Neutrophil (primary cell): ENCODE results near the gene AOPEP.

Experiments used
- H3K27ac ChIP-seq: fragments of 200-600 bp; sonication (generic); 2 replicates; pipeline ENCODE4 v1.5.1; 2016; ENCODE audit warnings: mild to moderate bottlenecking, moderate library complexity
- H3K27me3 ChIP-seq: fragments of 200-600 bp; sonication (generic); 2 replicates; pipeline ENCODE4 v1.6.0; 2016; ENCODE audit warnings: mild to moderate bottlenecking
- H3K36me3 ChIP-seq: fragments of 200-600 bp; sonication (generic); 2 replicates; pipeline ENCODE4 v1.5.1; 2017
- H3K4me1 ChIP-seq, 2 experiments: fragments of 200-600 bp in 1 of 2; sonication (generic) in 1 of 2; 1 replicate in 1 of 2; 2 replicates in 1 of 2; pipeline versions ENCODE4 v1.5.1 to v1.6.1; 2013 to 2016; ENCODE audit warnings: low read depth in 1 of 2, low read length in 1 of 2, mild to moderate bottlenecking in 1 of 2, moderate library complexity in 1 of 2; ENCODE audit not compliant: control insufficient read depth in 1 of 2, insufficient read depth in 1 of 2
- H3K4me3 ChIP-seq, 2 experiments: fragments of 200-600 bp in 1 of 2; sonication (generic) in 1 of 2; 1 replicate in 1 of 2; 2 replicates in 1 of 2; pipeline ENCODE4 v1.5.1; 2013 to 2016; ENCODE audit warnings: low read depth in 1 of 2, low read length in 1 of 2, mild to moderate bottlenecking in 1 of 2, moderate library complexity in 1 of 2
- H3K9me3 ChIP-seq: fragments of 200-600 bp; sonication (generic); 2 replicates; pipeline ENCODE4 v1.5.1; 2016
- TF ChIP-seq, protein P1 (sequence below): fragments of 200-600 bp; sonication (generic); IDR thresholded peaks from 2 replicates; pipeline ENCODE4 v1.5.1; 2016; ENCODE audit warnings: antibody characterized with exemption

Gene AOPEP

DNA sequence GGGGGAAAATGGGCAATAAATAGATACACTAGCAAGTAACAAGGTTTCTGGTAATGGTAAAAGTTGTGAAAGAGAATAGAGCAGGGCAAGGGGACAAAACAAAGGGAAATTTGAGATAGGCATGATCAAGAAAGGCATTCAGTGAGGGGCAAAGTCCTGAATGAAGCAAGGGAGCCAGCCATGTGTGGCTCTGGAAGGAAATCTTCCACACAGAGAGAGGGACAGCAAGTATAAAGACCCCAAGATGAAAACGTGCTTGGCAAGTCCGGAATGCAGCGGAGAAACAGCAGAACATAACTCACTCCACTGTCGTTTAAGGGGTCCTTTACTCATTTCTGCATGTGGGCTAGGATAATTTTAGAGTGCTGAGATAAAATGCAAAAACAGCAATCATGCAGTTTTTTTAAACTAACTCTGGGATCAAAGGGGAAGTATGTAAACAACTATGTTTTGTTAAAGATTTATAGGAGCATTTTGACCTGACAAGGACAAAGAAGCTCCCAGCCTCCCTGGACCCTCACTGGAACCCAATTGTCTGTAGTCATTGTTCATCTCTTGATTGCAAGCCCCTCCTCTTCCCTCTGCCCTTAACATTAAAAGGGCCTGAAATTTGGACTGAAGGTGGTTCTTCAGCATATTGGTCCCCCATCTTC lies 22.9 kb upstream of the AOPEP start:
- Histone ChIP-seq H3K4me1 (no peaks in the 10 kb centered on the region), H3K27me3 (peaks cover 19% of the 10 kb centered on the region), H3K9me3 (no peaks in the 10 kb centered on the region), H3K36me3 (no peaks in the 10 kb centered on the region), H3K27ac (no peak overlapping the region), H3K4me3 (no peak overlapping the region)
- TF ChIP-seq, protein P1, sequence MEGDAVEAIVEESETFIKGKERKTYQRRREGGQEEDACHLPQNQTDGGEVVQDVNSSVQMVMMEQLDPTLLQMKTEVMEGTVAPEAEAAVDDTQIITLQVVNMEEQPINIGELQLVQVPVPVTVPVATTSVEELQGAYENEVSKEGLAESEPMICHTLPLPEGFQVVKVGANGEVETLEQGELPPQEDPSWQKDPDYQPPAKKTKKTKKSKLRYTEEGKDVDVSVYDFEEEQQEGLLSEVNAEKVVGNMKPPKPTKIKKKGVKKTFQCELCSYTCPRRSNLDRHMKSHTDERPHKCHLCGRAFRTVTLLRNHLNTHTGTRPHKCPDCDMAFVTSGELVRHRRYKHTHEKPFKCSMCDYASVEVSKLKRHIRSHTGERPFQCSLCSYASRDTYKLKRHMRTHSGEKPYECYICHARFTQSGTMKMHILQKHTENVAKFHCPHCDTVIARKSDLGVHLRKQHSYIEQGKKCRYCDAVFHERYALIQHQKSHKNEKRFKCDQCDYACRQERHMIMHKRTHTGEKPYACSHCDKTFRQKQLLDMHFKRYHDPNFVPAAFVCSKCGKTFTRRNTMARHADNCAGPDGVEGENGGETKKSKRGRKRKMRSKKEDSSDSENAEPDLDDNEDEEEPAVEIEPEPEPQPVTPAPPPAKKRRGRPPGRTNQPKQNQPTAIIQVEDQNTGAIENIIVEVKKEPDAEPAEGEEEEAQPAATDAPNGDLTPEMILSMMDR: no peak

DNA sequence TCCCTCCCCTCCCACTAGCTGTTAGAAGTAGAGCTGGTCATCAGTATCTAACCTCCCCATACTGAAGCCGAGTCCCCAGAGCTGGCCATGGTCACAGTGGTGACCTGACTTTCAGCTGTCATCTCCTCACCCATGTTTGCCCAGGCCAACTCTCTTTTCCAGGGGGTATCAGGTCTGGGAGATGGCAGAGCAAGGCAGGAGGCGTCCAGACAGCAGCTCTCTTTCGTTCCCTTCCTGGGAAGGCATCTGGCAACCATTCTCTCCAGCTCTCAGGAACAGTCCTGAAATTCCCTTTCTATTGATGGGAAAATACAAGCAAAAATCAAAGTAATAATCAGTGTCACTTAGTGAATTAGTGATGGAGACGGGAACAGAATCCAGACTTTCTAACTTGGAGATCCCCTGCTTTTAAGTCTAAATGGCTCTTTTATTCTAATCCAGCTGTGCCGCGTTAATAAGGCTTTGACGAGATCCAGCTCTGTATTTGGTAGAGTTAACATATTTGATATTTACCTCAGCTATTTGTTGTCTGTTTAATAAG lies 21.3 kb upstream of the AOPEP start:
- H3K27ac ChIP-seq: no peak overlapping the region
- H3K27me3 ChIP-seq: peaks cover 19% of the 10 kb centered on the region
- no peaks in the 10 kb centered on the region for H3K9me3 ChIP-seq
- no peak overlapping the region for H3K4me3 ChIP-seq
- no peaks in the 10 kb centered on the region for H3K36me3 ChIP-seq
- H3K4me1 ChIP-seq: no peaks in the 10 kb centered on the region
- TF ChIP-seq, protein P1: no peak

DNA sequence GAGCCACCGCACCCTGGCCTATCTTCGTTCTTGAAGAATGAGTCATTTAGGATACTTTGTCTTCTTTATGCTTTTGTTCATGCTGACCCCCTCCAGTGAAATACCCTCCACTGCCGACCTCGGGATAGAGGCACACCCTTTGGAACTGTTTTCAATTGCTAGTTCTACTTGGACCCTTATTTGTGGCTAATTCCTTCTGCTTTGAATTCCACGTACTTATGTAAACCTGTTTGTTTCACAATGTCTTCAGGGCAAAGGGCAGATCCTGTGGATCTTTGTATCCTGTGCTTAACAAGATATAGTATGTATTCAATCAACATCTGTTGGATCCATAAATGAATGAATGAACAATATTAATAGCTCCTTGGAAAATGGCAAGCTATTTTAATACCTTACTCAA lies 19.6 kb upstream of the AOPEP start:
- H3K36me3 ChIP-seq: no peaks in the 10 kb centered on the region
- H3K27me3 ChIP-seq: peaks cover 19% of the 10 kb centered on the region
- no peak overlapping the region for H3K4me3 ChIP-seq
- TF ChIP-seq, protein P1: no peak
- H3K4me1 ChIP-seq: no peaks in the 10 kb centered on the region
- no peaks in the 10 kb centered on the region for H3K9me3 ChIP-seq
- H3K27ac ChIP-seq: no peak overlapping the region

DNA sequence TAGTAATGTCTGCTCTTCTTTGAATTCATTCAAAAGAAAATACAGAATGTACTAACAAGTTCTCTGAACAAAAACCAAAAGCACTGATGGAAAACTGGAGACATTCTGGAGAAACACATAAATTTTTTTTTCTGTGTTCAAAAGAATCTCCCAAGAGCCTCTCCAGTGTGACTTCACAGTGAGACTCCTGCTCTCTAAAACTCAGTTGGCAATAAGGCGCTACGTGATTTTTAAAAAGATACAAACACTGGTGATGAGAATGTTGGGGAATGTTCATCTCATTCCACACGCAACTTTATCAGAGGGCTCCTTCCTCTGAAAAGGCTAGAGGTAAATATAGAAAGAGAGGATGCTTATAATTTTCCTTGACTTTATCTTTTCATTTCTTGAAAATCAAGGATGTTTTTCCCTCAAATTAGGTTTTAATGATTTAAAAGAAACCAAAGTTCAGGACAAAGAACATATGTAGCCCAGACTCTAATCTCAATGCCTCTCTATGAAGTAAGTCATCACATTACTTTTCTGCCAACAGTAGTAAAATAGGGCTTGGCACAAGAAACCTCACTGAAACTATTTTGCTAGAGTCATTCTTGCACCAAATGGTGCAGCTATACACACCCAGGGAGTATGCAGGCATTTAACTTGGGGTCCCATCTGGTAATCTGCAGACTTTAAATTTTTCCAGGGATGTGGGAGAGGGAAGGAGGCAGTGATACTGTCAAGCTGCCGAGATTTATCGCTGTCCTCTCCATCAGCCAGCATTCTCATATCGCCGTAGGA lies 12.9 kb upstream of the AOPEP start:
- TF ChIP-seq, protein P1: no peak
- H3K9me3 ChIP-seq: no peaks in the 10 kb centered on the region
- H3K36me3 ChIP-seq: no peaks in the 10 kb centered on the region
- no peak overlapping the region for H3K27ac ChIP-seq
- no peak overlapping the region for H3K4me3 ChIP-seq
- H3K27me3 ChIP-seq: peaks cover 30% of the 10 kb centered on the region
- no peaks in the 10 kb centered on the region for H3K4me1 ChIP-seq

DNA sequence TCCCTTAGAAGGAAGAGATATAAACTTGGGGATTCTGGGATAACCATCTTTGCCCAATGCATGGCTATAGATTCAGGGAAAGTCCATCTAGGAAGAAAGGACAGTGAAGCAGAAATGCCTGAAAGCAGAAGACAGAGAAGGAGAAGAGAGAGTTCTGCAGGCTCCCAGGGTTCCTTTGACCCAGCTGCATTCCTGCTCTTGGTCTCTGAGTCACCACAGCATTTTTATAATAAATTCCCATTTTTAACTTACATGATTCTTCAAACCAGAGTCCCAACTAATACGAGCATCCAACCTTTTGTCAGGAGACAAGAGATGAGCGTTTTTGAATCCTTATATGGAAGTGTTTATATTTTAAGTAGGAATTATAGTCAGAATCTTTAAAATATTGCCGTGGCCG lies 12.0 kb upstream of the AOPEP start:
- TF ChIP-seq, protein P1: no peak
- no peak overlapping the region for H3K27ac ChIP-seq
- peaks cover 30% of the 10 kb centered on the region for H3K27me3 ChIP-seq
- no peaks in the 10 kb centered on the region for H3K9me3 ChIP-seq
- H3K36me3 ChIP-seq: no peaks in the 10 kb centered on the region
- no peaks in the 10 kb centered on the region for H3K4me1 ChIP-seq
- no peak overlapping the region for H3K4me3 ChIP-seq
